ENCODE measurements around the gene DNAI1. TPM values are rescaled to one million over a fixed set of nuclear protein-coding genes. Genes with fewer than 3 reads are reported as not detected.

Gene DNAI1
- total RNA-seq, 4 donors from 2014 or later, result not detected

DNA sequence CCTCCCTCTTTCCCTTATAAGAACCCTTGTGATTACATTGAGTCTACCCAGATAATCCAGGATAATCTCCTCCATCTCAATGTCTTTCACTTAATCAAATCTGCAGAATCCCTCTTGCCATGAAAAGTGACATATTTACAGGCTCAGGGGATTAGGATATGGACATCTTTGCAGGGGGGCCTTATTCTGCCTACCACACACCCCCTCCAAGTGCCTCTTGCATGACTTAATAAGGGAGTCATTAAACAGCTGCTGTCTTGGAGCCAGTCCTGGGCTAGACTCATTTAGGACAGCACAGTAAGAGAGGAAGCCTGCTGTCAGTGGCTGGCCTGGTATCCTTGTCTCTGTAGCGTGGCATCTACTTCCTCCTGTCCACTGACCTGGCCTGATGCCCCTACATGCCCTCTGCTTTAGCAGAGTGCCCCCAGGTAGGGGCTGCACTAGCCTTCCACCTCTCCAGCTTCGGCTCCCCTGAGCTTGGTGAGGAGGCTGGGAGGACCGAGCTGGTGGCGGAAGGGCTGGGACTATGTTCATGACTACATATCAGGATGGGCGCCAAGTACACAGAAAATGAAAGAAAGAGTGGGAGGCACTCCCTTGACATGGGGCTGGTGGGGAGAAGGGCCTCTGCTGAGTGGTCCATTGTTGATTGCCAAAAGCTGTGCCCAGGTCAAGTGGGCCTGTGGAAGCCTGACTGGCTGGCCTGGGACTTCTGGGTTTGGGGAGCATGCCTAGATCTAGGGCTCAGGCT is 46.9 kb downstream of the DNAI1 start:
- ATAC-seq (ENCODE audit: low FRiP score) (no peak), DNase-seq (ENCODE audit: low spot score) (no peak)
- TF ChIP-seq, protein P1, sequence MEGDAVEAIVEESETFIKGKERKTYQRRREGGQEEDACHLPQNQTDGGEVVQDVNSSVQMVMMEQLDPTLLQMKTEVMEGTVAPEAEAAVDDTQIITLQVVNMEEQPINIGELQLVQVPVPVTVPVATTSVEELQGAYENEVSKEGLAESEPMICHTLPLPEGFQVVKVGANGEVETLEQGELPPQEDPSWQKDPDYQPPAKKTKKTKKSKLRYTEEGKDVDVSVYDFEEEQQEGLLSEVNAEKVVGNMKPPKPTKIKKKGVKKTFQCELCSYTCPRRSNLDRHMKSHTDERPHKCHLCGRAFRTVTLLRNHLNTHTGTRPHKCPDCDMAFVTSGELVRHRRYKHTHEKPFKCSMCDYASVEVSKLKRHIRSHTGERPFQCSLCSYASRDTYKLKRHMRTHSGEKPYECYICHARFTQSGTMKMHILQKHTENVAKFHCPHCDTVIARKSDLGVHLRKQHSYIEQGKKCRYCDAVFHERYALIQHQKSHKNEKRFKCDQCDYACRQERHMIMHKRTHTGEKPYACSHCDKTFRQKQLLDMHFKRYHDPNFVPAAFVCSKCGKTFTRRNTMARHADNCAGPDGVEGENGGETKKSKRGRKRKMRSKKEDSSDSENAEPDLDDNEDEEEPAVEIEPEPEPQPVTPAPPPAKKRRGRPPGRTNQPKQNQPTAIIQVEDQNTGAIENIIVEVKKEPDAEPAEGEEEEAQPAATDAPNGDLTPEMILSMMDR (IDR thresholded peaks at IDR 0.05), result no peak

DNA sequence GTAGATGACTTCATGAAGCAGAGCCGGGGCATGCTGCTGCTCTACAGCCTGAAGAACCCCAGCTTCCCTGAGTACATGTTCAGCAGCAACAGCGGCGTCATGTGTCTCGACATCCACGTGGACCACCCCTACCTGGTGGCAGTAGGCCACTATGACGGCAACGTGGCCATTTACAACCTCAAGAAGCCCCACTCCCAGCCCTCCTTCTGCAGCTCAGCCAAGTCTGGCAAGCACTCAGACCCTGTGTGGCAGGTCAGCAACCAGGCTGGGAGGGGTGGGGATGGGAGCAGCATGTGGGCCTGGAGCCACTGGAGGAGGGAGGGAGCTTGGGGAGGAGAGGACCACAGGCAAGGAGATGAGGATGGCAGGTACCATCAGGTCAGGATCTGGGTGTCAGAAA is 48.0 kb downstream of the DNAI1 start:
- TF ChIP-seq, protein P1 (IDR thresholded peaks at IDR 0.05), result no peak
- DNase-seq (ENCODE audit: low spot score), result no peak
- no peak for ATAC-seq (ENCODE audit: low FRiP score)

DNA sequence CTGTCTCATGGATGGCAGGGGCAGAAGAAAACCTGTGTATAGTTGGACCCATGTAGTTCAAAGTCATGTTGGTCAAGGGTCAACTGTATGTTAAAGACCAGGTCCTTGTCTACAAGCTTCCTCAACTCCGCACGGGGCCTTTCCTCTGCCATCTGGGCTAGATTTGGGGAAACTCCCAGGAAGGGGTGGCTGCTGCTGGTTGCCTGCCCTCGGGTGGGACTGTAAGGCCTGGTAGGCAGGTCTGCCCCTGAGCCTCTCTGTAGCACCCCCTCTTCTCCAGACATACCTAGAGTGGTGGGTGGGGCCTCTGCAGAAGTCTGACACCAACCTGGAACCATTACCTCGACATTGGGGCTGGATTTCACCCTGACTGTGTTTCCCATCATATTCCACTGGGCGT is 49.0 kb downstream of the DNAI1 start:
- TF ChIP-seq, protein P1 (IDR thresholded peaks at IDR 0.05), result no peak
- DNase-seq (ENCODE audit: low spot score) (no peak), ATAC-seq (ENCODE audit: low FRiP score) (no peak)

DNA sequence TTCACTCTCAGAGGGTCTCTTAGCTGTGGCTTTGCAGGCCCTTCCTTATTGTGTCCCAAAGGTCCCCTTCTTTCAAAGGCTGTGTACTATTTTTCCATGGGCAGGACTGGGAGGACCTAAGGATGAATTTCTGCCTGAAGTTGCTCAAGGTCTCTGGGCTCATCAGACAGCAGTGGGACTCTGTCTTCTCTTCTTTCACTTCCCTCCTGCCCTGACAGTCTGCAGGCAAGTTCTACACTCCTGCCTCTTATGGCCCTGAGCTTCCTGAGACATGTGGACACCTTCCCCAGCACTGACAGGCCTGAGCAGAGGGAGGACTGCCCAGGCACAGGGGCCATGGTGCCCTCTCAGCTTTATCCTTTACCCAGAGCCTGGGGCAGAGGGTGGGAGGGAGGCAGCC is 49.4 kb downstream of the DNAI1 start:
- TF ChIP-seq, protein P1 (IDR thresholded peaks at IDR 0.05), result no peak
- DNase-seq (ENCODE audit: low spot score) (no peak), ATAC-seq (ENCODE audit: low FRiP score) (no peak)

DNA sequence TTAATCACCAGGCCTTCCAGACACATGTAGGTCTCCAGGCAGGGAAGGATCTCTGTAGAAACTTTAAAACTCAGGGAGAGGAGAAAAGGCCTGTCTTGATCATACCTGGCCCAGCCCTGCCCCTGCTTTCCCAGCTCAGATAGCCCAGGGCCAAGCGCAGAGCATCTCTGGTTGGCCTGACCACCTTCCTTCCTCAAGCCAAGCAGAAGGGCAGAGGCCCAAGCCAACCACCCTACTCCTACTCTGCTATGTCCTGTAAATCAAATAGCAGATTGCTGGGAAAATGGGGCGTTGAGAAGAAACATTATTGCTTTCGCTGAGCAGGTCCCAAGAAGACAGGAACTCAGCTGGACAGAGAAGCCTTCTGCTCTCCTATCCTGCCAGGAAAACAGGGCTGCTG is 49.9 kb downstream of the DNAI1 start:
- no peak for ATAC-seq (ENCODE audit: low FRiP score)
- TF ChIP-seq, protein P1 (IDR thresholded peaks at IDR 0.05), result no peak
- DNase-seq (ENCODE audit: low spot score), result no peak

DNA sequence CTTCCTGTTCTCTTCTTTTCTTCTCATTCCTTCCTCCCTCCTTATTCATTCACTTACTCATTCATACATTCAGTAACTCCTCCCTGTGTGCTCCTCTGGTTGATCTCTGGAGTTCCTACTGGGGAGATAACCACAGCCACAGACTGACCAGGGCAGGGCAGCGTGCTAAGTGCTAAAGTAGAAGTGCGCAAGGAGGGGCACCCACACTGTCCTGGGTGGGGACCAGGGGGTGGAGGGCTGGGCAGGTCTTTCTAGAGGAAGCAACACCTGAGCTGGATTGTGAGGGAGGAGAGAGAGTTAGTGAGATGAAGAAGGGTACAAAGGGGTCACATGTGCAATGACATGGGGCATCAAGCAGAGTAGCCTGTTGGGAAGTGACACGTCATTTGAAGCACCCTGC is 50.3 kb downstream of the DNAI1 start:
- DNase-seq (ENCODE audit: low spot score) (no peak), ATAC-seq (ENCODE audit: low FRiP score) (no peak)
- TF ChIP-seq, protein P1 (IDR thresholded peaks at IDR 0.05), result no peak
